Posterior cingulate gyrus (tissue), 11 donors: ENCODE measurements around the gene BLOC1S6.

ENCODE experiments used
- DNase-seq, 10 donors: peaks; one replicate each; pipeline versions ENCODE4 v3.0.0 to v3.0.0-alpha.2; 2020 to 2021; ENCODE audit warnings: mixed read lengths in 3 of 10
- intact Hi-C: fragments of 100-400 bp; cut with DNase I; formaldehyde crosslinking; loops from one replicate; pipeline ENCODE4 v1.15.1; 2023

BLOC1S6 gene

DNA sequence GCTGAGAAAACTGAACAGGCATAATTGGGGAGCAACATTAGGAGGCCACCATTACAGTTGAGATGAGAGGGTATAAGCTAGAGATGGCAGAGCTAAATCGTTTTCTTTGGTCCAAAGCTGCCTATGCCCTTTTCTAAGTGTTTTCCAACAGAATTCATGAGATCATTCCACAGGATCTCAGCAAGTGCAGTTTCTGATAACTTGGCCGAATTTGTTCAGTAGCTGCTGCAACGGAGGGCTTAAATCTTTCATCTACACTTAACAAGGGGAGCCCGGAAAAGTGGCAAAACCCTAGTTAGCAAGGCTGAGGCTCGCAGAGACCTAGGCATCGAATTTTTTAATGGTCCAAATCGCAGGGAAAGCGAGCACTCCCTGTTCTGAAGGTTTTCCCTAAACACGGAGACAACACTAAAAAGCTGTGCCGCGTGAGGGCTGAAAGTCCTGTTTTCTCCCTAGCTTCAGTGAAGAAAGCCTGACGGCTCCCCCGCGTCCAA, 531 bp upstream of the BLOC1S6 start:
- intact Hi-C loops, result loop anchor here (2.0 to 5.0 kb wide), 3 partner anchors 64 to 184 kb away; partner anchors contain the start of gene SLC30A4
- no peak for DNase-seq

DNA sequence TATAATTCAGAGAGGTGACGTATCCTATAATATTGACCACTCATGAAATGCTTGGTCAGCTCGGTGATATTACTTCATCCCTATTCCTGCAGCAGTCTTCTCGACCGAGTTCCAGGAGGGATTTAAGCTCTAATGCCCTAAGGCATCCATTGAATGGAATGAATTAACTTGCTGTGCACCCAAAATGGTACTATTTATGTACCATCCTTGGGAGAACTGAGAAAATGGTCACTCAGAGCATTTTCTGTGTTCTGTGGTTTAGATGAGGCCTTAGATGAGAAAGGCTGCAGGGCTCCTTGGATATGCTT, 638 bp downstream of the BLOC1S6 start:
- DNase-seq, result no peak
- intact Hi-C loops, result loop anchor here (2.0 to 5.0 kb wide), 3 partner anchors 65 to 186 kb away; partner anchors contain the start of gene SLC30A4

DNA sequence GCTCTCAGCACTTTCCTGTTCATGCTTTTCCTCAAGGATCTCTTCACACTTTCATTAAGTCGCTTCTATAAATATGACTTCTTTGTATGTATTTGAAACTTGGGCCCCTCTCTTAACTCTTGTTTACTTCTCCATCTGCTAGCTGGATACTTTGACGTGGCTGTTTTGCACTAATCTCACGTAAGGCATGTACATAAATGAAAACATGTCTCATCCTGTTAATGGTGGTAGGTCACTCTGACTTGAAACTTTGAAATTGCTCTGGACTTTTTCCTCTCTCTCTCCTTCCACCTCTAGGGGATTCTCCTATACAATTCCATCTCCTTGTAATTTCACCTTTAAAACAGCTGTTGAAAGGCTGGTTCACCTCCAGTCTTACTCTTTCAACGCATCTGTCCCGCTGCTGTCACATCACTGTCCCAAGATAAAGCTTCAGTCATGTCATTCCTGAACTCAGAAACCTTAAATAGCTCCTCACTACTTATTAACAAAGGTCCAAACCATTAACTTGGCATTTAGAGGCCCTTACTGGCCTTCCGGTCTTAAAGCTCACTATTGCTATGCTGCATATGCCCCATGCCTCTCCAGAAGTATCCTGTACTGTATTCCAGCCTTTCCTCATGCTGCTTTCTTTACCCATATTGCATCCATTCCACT, 1.2 kb downstream of the BLOC1S6 start:
- no peak for DNase-seq
- intact Hi-C loops, result loop anchor here (5.0 kb wide), 1 partner anchor 186 kb away; a partner anchor contains a TSS

DNA sequence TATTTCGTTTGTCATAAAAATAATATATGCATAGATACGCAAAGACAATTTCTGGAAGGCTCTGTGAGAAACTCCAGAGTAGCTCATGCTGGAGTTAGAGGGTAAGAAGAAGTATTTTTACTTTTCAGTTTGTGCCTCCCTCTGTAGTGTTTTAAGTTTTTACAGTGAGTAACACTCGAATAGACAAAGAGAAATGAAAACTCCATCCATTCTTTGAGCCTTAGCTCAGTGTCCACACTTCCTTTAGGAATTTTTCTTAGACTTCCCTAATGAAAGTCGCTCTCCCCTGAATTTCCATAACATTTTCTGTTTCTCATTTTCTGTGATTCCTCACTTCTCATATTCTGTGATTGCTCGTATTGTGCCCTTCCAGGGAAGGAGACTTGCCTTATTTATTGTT, 2.1 kb downstream of the BLOC1S6 start:
- intact Hi-C loops, result loop anchor here (5.0 kb wide), 1 partner anchor 187 kb away; a partner anchor contains a TSS
- DNase-seq, result no peak

DNA sequence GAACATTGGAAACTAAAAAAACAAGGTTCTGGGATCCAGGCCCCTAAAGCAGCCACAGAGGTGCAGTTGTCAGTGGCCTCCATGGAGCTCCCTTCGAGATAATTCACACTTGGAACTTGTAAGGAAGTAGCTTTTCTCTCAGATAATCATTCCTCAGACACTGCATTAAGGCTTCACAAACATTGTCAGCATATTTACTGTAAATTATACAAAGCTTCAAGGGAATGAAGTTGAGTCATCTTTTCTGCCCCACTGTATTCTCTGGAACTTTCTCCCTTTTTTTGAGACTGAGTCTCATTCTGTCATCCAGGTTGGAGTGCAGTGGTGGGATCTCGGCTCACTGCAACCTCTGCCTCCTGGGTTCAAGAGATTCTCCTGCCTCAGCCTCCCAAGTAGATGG, 7.1 kb downstream of the BLOC1S6 start:
- intact Hi-C loops, result no loop called here
- no peak for DNase-seq

DNA sequence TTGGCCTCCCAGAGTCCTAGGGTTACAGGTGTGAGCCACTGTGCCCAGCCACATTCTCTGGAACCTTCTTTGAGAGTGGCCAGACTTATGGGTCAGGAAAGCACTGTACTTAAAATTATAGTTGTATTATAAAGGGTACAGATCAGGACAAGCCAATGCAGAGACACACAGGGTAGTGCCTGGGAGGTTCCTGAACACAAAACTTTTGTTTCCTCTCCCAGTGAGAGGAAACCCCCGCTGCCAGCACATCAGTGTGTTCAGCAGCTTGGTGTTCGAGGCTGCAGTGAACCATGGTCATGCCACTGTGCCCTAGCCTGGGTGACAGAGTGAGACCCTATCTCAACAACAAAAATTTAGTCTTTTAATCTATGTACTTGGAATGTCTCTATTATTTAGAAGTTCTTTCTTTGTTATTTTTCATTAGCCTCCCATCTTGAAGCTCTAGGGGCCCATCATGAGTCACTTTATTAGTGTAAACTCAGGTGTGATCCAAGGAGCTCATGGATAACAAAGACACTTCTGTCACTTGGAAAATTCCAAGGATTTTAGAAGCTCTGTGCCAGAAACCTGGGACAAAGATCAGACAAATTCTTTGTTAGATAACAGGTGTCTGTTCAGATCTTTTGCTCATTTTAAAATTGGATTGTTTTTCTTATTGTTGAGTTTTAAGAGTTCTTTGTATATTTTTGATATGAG, 7.8 kb downstream of the BLOC1S6 start:
- no peak for DNase-seq
- intact Hi-C loops, result no loop called here

DNA sequence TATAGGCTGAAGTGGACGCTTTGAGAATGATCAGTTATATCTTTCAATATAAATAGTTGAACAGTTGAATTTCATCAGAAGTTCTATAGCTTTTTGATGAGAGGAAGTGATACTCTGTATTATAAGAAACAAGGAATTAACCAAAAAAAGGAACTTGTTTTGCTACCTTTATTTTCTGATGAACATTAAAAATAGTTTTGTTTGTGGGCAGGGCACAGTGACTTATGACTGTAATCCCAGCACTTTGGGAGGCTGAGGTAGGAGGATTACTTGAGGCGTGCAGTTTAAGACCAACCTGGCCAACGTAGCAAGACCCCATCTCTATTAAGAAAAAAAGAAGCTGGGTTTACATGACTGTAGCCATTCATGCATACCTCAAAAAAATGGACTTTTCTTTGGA, 16.7 kb downstream of the BLOC1S6 start:
- DNase-seq, result no peak
- intact Hi-C loops, result loop anchor here (10.0 kb wide), 1 partner anchor 419 kb away; the partner anchor contains the start of gene SHF

DNA sequence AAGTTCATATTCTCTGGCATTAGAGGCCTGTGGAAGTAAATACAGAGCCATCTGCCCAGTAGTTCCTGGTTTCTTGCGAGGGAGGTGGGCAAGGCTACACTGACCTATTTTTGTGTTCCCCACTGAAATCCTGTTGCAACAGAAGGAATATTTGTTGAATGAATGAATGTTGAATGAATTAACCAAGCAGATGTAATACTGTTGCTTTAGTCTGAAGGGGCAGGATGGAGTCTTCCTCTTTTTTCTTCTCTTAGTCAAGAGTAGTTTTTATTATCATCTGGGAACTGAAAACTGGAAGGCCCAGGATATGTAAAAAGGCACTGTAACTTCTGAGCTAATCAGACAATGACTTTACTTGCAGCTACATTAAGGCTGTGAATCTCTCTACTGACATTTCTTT, 17.1 kb downstream of the BLOC1S6 start:
- intact Hi-C loops, result loop anchor here (10.0 kb wide), 1 partner anchor 420 kb away; the partner anchor contains the start of gene SHF
- DNase-seq, result no peak

DNA sequence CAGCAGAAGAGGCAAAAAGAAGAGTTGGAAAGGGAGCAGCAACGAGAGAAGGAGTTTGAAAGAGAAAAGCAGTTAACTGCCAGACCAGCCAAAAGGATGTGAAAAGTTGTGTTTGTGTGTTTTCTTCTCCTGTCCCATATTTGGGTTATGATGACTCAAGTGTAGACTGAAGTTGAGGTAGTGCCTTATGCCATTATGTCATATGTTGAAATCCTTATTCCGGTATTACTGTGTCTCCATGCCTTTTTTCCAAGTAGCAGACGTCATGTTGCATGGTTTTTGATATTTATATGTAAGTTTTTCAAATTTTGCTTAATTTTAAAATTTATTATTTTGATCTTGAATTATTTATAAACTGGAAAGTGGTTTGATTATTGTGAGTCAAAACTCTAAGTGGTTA, 19.2 kb downstream of the BLOC1S6 start:
- intact Hi-C loops, result loop anchor here (10.0 kb wide), 1 partner anchor 422 kb away; the partner anchor contains the start of gene SHF
- no peak for DNase-seq

DNA sequence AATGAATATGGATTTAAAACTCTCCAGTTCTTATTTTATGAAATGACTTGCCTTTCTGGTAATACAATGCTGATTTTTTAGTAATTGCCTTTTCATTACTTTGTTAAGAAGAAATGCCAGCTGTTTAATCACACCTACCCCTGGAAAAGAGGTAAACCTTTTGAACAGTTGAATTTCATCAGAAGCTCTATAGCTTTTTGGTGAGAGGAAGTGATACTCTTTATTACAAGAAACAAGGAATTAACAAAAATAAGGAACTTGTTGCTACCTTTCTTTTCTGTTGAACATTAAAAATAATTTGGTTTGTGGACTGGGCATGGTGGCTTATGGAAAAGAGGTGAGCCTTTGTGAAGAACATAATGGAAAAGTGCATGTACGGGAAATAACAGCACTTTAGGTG, 19.7 kb downstream of the BLOC1S6 start:
- DNase-seq, result no peak
- intact Hi-C loops, result loop anchor here (10.0 kb wide), 1 partner anchor 422 kb away; the partner anchor contains the start of gene SHF

DNA sequence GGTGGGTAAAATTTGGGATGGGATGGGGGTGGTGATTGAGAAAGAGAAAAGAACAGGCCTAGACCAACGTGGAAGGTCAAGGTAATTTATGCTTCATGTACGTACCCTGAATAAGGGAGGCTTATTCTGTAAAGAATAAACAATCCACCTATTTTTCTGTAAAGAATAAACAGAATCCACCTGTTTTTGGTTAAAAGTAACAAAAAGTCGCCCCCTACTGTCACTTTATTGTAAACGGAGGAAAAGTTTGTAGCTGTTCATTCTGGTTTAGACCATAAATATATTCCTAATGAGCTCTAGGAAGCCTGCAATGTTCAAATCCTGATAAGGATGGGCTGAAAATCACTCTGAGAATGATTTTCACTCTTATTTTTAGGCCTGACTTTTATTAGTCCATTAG, 24.1 kb downstream of the BLOC1S6 start:
- no peak for DNase-seq

DNA sequence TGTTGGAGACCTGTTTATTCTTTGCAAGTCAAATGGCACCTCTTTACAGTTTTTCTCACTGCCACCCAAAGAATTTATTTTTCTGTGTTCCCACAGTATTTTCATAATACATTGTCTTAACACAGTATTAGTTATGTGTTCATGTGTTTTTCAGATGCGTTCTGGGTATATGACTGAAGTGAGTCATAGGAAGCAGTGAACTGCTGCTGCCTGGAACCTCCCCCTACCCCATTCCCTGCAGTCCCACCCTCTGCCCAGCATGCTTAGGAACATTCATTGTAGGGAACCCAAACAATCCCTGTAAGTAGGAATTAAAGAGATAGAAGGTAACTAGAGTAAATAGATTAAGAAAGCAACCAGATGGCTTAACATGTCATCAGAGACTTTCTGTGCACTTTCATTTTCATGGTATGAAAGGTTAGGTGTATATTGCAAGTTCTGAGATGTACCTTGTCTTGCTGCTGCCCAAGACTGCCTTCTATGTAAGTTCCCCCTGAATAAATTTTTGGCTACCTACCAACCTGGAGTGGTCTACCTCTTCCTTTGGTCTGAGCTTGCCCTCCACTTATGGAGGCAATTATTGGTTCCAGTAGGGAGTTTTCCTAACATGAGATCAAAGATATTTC, 25.7 kb downstream of the BLOC1S6 start:
- no peak for DNase-seq
- intact Hi-C loops, result no loop called here

More for the DNA sequence above, 24.1 kb downstream of the BLOC1S6 start:
- intact Hi-C loops, result no loop called here

DNA sequence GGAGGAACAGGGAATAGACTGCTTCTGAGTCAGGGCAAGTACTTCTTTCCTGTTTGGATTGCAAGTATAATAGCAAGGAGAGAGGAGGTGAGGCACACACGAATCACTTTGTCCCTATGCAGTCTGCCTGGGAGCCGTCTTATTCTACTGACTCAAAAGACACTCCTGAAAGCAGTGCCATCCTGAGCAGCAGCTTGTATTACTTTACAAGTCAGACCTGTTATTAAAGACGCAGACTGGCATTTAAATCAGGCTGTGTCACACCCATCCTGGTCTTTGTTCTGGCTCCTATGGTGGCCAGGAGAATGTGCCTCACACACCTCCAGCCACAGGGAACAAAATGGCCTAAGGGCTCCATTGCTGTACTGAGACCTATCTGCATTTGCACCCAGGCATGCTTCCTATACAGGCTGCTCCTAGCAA, 29.7 kb downstream of the BLOC1S6 start:
- intact Hi-C loops, result no loop called here
- DNase-seq, result no peak

DNA sequence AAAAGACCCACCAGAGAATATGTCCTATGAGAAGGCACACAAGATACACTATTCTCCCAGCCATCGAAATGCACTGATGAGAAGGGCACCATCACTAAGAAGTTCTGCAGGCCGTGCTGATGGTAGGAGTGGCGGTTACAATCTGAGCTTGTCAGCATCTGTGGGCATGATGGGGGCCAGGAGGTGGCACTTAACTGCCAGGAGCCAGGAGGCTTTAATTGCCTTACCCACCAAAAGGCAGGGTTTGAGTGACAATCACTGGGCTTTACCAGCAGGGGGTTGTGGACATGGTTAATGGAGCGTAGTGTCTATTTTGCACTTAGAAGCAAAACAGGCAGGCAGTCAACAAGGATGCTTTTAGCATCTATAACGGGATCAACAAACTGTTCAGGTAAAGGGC, 31.6 kb downstream of the BLOC1S6 start:
- no peak for DNase-seq
- intact Hi-C loops, result no loop called here

DNA sequence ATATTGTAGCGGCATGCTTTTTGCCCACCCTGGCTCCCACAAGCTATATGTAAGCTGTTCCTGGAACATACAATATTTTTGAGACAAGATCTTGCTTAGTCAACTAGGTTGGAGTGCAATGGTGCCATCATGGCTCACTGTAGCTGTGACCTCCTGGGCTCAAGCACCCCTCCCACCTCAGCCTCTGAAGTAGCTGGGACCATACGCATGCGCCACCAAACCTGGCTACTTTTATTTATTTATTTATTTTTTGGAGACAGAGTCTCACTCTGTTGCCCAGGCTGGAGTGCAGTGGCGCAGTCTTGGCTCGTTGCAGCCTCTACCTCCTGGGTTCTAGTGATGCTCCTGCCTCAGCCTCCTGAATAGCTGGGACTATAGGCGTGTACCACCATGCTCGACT, 41.0 kb downstream of the BLOC1S6 start:
- intact Hi-C loops, result no loop called here
- no peak for DNase-seq

DNA sequence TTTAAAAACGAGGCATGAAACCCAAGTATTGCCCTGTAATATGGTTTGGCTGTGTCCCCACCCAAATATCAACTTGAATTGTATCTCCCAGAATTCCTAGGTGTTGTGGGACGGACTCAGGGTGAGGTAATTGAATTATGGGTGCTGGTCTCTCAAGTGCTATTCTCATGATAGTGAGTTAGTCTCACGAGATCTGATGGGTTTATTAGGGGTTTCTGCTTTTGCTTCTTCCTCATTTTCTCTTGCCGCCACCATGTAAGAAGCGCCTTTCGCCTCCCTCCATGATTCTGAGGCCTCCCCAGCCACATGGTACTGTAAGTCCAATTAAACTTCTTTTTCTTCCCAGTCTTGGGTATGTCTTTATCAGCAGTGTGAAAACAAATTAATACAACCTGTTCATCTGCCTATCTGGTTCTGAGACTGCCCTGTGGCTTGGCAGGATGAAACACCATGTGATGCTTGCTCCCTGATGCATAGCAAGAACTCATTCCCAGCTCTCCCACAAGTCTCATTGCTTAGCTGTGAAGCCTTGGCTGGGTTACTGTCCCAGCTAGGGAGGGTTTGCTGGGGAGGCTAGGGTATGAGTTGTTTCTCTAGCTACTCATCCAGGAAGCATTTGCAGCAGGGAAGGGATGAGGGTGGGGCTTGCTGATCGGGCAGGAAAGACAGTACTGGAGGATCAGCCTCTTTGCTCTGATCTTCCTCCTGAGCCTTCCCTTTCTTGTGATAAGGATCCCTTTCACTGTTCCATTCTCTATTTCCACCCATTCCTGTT, 43.9 kb downstream of the BLOC1S6 start:
- intact Hi-C loops, result no loop called here
- no peak for DNase-seq

DNA sequence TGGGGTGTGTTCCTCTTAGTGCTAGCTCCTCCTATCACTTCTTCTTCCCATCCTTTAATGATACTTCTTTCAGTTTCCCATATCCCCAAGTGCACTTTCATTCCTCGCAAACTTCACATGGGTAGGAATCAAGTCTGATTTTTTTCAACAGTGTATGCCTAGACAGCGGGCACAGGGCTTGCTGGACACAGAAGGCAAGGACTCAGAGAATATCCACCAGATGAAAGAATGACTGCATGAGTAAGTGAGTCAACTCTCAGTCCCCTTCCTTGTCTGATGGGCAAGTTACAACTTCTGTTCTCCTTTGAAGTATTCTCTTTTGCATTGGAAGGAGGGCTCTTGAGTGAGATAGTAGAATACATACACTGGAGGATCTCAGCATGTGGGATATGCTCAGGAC, 44.6 kb downstream of the BLOC1S6 start:
- no peak for DNase-seq
- intact Hi-C loops, result no loop called here

DNA sequence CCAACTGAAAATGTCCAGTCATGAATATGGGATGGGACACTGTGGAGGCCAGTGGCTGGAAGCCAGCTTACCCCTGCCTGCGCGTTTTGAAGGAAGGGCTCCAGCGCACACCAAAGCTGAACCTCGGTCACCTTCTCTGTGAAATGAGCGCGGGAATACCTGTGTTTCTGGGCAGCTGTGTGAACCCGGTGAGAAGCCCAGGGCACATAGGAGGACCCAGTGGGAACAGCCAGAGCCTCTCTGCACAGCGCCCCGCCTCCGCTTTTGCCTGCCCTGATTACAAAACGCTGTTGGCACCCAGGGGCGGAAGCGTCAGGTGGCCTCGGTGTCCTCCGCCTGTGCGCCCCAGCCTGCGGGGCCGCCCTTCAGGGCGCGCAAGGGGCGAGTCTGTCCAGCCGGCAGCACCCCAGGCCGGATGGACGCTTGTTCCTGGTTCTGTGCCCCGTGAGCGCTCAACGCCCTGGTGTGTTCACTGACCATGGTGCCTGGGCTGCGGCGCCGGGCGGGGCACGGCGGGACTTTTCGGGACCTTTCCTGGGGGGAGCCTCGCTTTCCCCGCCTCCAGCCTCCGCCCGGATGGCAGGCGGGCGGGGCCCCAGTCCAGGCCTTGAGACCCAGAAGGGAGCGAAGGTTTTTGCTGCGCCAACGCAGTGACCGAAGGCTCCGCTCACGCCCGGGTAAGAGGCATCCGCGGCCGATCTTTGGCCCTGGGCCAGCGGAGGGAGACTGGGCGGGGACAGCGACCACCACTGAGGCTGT, 47.4 kb downstream of the BLOC1S6 start, which contains the start of gene SQOR:
Gene SQOR, plus strand, starts transcription at position 598 of the 759 bp plus-strand sequence. CDS start 23,895 bp downstream, outside the sequence.
- intact Hi-C loops, result no loop called here
- DNase-seq, result peak in 9 of 10 donors; percentile 19 to 89 (median 35)

DNA sequence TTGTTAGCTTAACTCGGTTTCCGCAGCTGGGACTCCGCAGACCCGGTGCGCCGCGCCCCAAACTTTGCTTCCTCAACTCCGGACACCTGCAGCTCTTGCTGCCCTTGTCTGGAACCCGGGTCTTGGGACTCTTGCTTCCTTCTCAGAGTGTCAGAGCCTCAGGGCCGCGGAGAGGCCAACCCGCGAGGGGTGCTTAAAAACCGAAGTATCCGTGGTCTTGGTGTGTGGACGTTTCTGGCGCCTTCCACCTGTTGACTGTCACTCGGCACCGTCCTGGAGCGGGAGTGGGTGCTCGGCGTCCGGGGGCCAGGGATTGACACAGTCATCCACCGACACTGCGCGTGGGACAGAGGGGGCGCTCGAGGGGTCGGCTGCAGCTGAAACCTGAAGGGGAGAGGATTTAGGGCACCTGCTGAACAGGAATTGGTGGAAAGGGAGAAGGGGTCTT, 48.0 kb downstream of the BLOC1S6 start:
- intact Hi-C loops, result no loop called here
- peak in 6 of 10 donors; percentile 12 to 90 (median 30) for DNase-seq
